ENCODE results near the gene SLC23A1.

GRCh38 chr5:139376364-139376763 lies 6.7 kb downstream of the SLC23A1 start:
- TF ChIP-seq POLR2A (IDR thresholded peaks at IDR 0.05; ENCODE audit: low read length) (no peak), GATA1 (IDR thresholded peaks at IDR 0.05; ENCODE audit: low read depth, low read length) (no peak)
